ENCODE data around the gene BICC1. TPM values are rescaled to one million over a fixed set of nuclear protein-coding genes. Genes with fewer than 3 reads are reported as not detected.

BICC1 gene
- total and polyA plus RNA-seq, 12 donors = 4.5 to 25.9 (median 9.8) TPM

- intact Hi-C loops (cut with DNase I) = no loop called here
- no peaks in the 10 kb centered on the region for H3K4me1 ChIP-seq (replicated peaks in 1 of 2)
- no peak for DNase-seq
- WGBS, 4 donors = 81 to 94% (median 92%) methylated on average over 1 of the region's 1 CpG
- H3K27me3 ChIP-seq = no peaks in the 10 kb centered on the region
- H3K36me3 ChIP-seq (replicated peaks in 1 of 2) = no peaks in the 10 kb centered on the region
- TF ChIP-seq CTCF (IDR thresholded peaks at IDR 0.05) = no peak
- TF ChIP-seq POLR2A (IDR thresholded peaks at IDR 0.05) = no peak
- no peak overlapping the region for H3K27ac ChIP-seq
- H3K9me3 ChIP-seq (replicated peaks in 1 of 3) = no peaks in the 10 kb centered on the region
- H3K4me3 ChIP-seq = no peak overlapping the region
Measured at GRCh38 chr10:58622246-58622645, 109.6 kb downstream of the BICC1 start.

- no peaks in the 10 kb centered on the region for H3K36me3 ChIP-seq (replicated peaks in 1 of 2)
Measured at GRCh38 chr10:58625070-58625469, 112.4 kb downstream of the BICC1 start.

GRCh38 chr10:58627392-58627791 lies 114.7 kb downstream of the BICC1 start:
- H3K9me3 ChIP-seq (replicated peaks in 1 of 3) = no peaks in the 10 kb centered on the region
- intact Hi-C loops (cut with DNase I) = no loop called here
- no peak overlapping the region for H3K27ac ChIP-seq
- no peaks in the 10 kb centered on the region for H3K27me3 ChIP-seq
- no peak for DNase-seq
- TF ChIP-seq POLR2A (IDR thresholded peaks at IDR 0.05) = no peak
- TF ChIP-seq CTCF (IDR thresholded peaks at IDR 0.05) = no peak
- no peaks in the 10 kb centered on the region for H3K36me3 ChIP-seq (replicated peaks in 1 of 2)
- WGBS, 4 donors = 81 to 91% (median 87%) methylated on average over 6 of the region's 6 CpGs
- no peak overlapping the region for H3K4me3 ChIP-seq
- H3K4me1 ChIP-seq (replicated peaks in 1 of 2) = no peaks in the 10 kb centered on the region

More at GRCh38 chr10:58625070-58625469, 112.4 kb downstream of the BICC1 start:
- Histone ChIP-seq H3K27me3 (no peaks in the 10 kb centered on the region), H3K9me3 (replicated peaks in 1 of 3) (no peaks in the 10 kb centered on the region), H3K4me1 (replicated peaks in 1 of 2) (no peaks in the 10 kb centered on the region), H3K4me3 (no peak overlapping the region), H3K27ac (no peak overlapping the region)
- intact Hi-C loops (cut with DNase I) = no loop called here
- TF ChIP-seq POLR2A (IDR thresholded peaks at IDR 0.05) (no peak), CTCF (IDR thresholded peaks at IDR 0.05) (no peak)
- 57 to 76% (median 73%) methylated on average over 3 of the region's 3 CpGs for WGBS, 4 donors
- no peak for DNase-seq

- WGBS, 4 donors = 62 to 73% (median 68%) methylated on average over 2 of the region's 2 CpGs
- H3K4me1 ChIP-seq (replicated peaks in 1 of 2) = no peaks in the 10 kb centered on the region
- H3K36me3 ChIP-seq (replicated peaks in 1 of 2) = no peaks in the 10 kb centered on the region
- intact Hi-C loops (cut with DNase I) = no loop called here
- H3K9me3 ChIP-seq (replicated peaks in 1 of 3) = no peaks in the 10 kb centered on the region
- no peaks in the 10 kb centered on the region for H3K27me3 ChIP-seq
- no peak overlapping the region for H3K27ac ChIP-seq
- TF ChIP-seq POLR2A (IDR thresholded peaks at IDR 0.05) (no peak), CTCF (IDR thresholded peaks at IDR 0.05) (no peak)
- no peak for DNase-seq
- no peak overlapping the region for H3K4me3 ChIP-seq
Measured at GRCh38 chr10:58631715-58632114, 119.0 kb downstream of the BICC1 start.
